Left renal pelvis (tissue), 4 donors: ENCODE measurements around the gene C1orf198. TPM values are rescaled to one million over a fixed set of nuclear protein-coding genes. Genes with fewer than 3 reads are reported as not detected.

Experiments used
- DNase-seq, 4 donors: peaks; one replicate each; pipeline ENCODE4 v3.0.0-alpha.2; 2013; ENCODE audit warnings: low read depth in 4 of 4, low spot score in 3 of 4
- polyA plus RNA-seq, 4 donors: library from polyadenylated mRNA; unstranded; fragments of 120-200 nt; gene quantifications; one replicate each; pipeline ENCODE4 v1.2.1, GENCODE V29; 2013; ENCODE audit not compliant: insufficient read length in 4 of 4

Gene C1orf198
- polyA plus RNA-seq: 100 to 1,000 TPM in 1 of 4 donors, 10 to 100 TPM in 3; 82.5 to 152 (median 93.1) TPM

GRCh38 chr1:230867903-230868735 lies at the start of gene C1orf198:
TSS of gene C1orf198 (minus strand) at chr1:230868521. CDS start at chr1:230868512, 9 bp downstream.
- no peak for DNase-seq

GRCh38 chr1:230917284-230918135 lies 49.2 kb upstream of the C1orf198 start:
- DNase-seq: peak in 2 of 4 donors; percentile 53 to 60

- no peak for DNase-seq
Observed at GRCh38 chr1:230916587-230917283, 48.4 kb upstream of the C1orf198 start.

GRCh38 chr1:230915078-230915477 lies 46.8 kb upstream of the C1orf198 start:
- DNase-seq: no peak

GRCh38 chr1:230913496-230913895 lies 45.2 kb upstream of the C1orf198 start:
- no peak for DNase-seq

GRCh38 chr1:230910755-230911117 lies 42.4 kb upstream of the C1orf198 start:
- DNase-seq: peak in 1 of 4 donors; percentile 12

- DNase-seq: no peak
Observed at GRCh38 chr1:230909974-230910754, 41.8 kb upstream of the C1orf198 start.

GRCh38 chr1:230907472-230908205 lies 39.3 kb upstream of the C1orf198 start:
- DNase-seq: no peak

GRCh38 chr1:230906226-230906625 lies 37.9 kb upstream of the C1orf198 start:
- DNase-seq: no peak

GRCh38 chr1:230905733-230906132 lies 37.4 kb upstream of the C1orf198 start:
- no peak for DNase-seq

- DNase-seq: no peak
Observed at GRCh38 chr1:230902349-230902923, 34.1 kb upstream of the C1orf198 start.

GRCh38 chr1:230901671-230902070 lies 33.4 kb upstream of the C1orf198 start:
- DNase-seq: no peak

GRCh38 chr1:230900984-230901383 lies 32.7 kb upstream of the C1orf198 start:
- DNase-seq: no peak

GRCh38 chr1:230899841-230900251 lies 31.5 kb upstream of the C1orf198 start:
- no peak for DNase-seq

GRCh38 chr1:230898748-230899147 lies 30.4 kb upstream of the C1orf198 start:
- DNase-seq: no peak

- no peak for DNase-seq
Observed at GRCh38 chr1:230898144-230898543, 29.8 kb upstream of the C1orf198 start.

GRCh38 chr1:230896779-230897178 lies 28.5 kb upstream of the C1orf198 start:
- DNase-seq: no peak

- DNase-seq: no peak
Observed at GRCh38 chr1:230895452-230895851, 27.1 kb upstream of the C1orf198 start.

- no peak for DNase-seq
Observed at GRCh38 chr1:230894664-230895063, 26.3 kb upstream of the C1orf198 start.
